Activated naive CD4-positive, alpha-beta T cell treated with anti-CD3 and anti-CD28 coated beads, Interleukin-2, amount 10 ng/mL, durations not matched to agents 7 days and 5 days (primary cell): Measurements from ENCODE around the gene TTLL5.

Source experiments
- CTCF ChIA-PET: fragments of 350-600 bp; sonication (Branson Sonifier 250); formaldehyde crosslinking; loops from one replicate; lab custom pipeline; 2021; ENCODE audit warnings: antibody characterized with exemption; lab: Charles Lee
- DNase-seq: peaks from one replicate; pipeline ENCODE4 v3.0.0-alpha.2; 2020
- H3K27ac Mint-ChIP-seq: one replicate; pipeline ENCODE4 v1.8.0; 2021; ENCODE audit warnings: mild to moderate bottlenecking, moderate library complexity, mixed read lengths
- H3K27me3 Mint-ChIP-seq: one replicate; pipeline ENCODE4 v1.8.0; 2021; ENCODE audit warnings: mild to moderate bottlenecking, mixed read lengths
- H3K36me3 Mint-ChIP-seq: one replicate; pipeline ENCODE4 v1.8.0; 2021; ENCODE audit warnings: mixed read lengths
- H3K4me1 Mint-ChIP-seq: one replicate; pipeline ENCODE4 v1.8.0; 2021; ENCODE audit warnings: mixed read lengths
- H3K4me3 Mint-ChIP-seq: one replicate; pipeline ENCODE4 v1.8.0; 2021; ENCODE audit warnings: mild to moderate bottlenecking, moderate library complexity, mixed read lengths
- H3K9me3 Mint-ChIP-seq: one replicate; pipeline ENCODE4 v1.8.0; 2021; ENCODE audit warnings: mixed read lengths

Gene TTLL5

DNA sequence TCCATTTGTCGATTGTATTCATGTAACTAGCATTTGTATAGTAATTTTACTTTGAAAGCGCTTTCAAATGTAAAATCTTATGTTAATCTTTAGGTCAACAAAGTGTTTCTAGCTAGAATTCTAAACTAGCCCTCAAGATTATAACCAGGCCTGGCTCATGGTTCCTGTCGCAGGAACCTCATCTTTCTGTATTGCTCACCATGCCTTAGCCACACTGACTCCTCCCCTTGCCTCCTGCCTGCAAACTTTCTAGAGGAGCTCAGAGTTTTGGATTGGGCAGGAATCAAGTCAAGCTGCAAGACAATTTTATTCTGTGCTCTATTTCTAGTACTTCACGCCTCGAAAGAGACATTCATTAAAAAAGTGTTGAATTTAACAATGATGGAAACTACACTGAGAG is 220.9 kb downstream of the TTLL5 start:
- no peak for DNase-seq
- Mint-ChIP-seq H3K27ac (no peak overlapping the region), H3K36me3 (peaks cover 3% of the 10 kb centered on the region), H3K4me3 (no peak overlapping the region), H3K27me3 (no peaks in the 10 kb centered on the region), H3K4me1 (no peaks in the 10 kb centered on the region), H3K9me3 (no peaks in the 10 kb centered on the region)
- CTCF ChIA-PET = interaction anchor here (1.2 kb wide), 1 partner anchor 10 kb away, joined by 3 read pairs; no protein-coding TSS in a partner anchor

DNA sequence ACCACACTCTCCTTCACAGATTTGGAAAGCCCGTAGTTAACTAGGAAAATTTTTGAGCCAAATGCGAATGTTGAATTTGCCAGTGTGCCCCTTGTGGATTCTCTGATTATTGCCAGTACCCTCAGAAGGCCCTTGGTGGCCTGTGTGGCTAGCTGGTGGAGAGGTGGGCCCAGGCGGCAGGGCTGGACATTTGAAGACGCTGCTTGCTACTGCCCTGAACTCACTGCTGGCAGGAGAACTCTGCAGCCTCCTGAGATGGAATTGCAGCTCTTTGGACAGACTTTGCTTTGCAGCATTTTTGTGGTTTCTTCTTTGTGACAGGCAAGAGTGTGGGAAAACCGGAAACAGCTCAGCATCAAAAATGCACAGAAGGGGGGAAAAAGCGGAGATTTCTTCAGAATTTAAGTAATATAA is 223.2 kb downstream of the TTLL5 start:
- no peak for DNase-seq

DNA sequence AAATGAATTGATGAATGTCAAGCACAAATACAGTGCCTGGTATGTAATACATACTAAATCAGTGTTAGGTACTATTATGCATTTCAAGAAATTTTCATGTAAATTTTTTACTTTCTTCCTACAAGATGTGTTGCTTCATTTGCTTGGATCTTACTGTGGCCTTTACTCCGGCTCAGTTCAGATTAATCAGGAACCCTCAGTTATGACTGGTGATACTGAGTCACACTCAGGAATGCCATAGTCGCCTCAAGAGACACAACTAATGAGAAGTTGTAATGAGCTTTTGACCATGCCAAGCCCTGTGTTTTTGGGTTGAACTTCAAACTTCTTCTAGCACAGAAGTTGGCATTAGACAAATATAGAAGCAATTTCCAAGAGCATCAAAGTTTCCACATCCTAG is 224.8 kb downstream of the TTLL5 start:
- Mint-ChIP-seq H3K27me3 (no peaks in the 10 kb centered on the region), H3K27ac (no peak overlapping the region), H3K4me3 (no peak overlapping the region), H3K4me1 (no peaks in the 10 kb centered on the region), H3K36me3 (peaks cover 5% of the 10 kb centered on the region), H3K9me3 (no peaks in the 10 kb centered on the region)
- no peak for DNase-seq
- CTCF ChIA-PET = no interaction called here

More for the DNA sequence above, 223.2 kb downstream of the TTLL5 start:
- CTCF ChIA-PET = no interaction called here
- Mint-ChIP-seq H3K9me3 (no peaks in the 10 kb centered on the region), H3K27ac (no peak overlapping the region), H3K27me3 (no peaks in the 10 kb centered on the region), H3K4me3 (no peak overlapping the region), H3K36me3 (peaks cover 5% of the 10 kb centered on the region), H3K4me1 (no peaks in the 10 kb centered on the region)

DNA sequence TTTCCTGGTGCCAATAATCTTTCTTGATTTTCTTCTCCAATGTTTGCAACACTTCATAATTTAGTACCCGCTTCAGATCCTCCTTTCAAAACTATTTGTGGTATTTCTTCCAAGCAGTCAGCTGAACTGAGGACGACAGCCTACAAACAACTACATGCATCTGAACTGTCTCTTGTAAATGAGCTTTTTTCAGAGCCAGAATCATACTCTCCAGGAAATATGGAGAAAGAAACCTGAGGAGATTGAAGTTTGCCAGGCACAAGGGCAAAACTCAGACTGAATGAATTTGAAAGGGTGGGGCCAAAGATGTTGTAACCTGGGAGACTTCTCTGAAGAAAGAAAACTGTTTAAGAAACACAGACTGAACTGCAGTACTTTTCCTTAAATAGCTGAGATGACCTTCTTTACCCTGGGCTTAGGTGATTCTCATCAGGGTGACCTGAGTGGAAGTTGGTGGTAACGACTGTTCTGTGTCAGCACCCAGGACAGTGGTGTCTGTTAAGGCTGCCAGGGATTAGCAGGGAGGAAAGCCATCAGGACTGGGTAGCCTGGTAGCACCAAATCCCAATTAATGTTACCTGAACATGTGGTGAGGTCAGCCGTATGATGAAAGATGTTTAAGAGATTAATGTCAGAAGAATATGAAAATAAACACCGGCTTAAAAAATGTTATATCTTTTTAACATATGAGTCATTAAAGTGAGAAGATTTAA is 225.7 kb downstream of the TTLL5 start:
- no peak overlapping the region for H3K27ac Mint-ChIP-seq
- no peaks in the 10 kb centered on the region for H3K9me3 Mint-ChIP-seq
- H3K27me3 Mint-ChIP-seq = no peaks in the 10 kb centered on the region
- peaks cover 5% of the 10 kb centered on the region for H3K36me3 Mint-ChIP-seq
- no peak overlapping the region for H3K4me3 Mint-ChIP-seq
- H3K4me1 Mint-ChIP-seq = no peaks in the 10 kb centered on the region
- DNase-seq = no peak
- CTCF ChIA-PET = interaction anchor here (0.7 to 1.0 kb wide), 2 partner anchors 177 to 230 kb away, joined by 3 read pairs; no protein-coding TSS in a partner anchor

DNA sequence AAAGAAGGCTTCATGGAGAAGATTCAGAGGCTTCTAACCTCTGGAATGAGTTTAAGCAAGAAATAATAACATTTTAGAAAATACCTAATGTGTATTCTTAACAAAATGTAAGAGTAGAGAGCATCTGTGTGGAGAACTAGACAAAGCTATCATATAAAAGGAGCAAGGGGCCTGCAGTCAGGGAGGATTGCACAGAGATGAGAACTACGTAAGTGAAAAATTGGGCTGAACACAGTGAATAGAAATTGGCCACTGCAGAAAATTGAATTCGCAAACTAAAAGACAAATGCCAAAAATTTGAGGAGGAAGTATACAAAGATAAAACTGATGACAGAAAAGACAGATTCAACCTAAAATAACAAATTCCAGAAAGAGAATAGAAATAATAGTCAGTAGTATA is 227.9 kb downstream of the TTLL5 start:
- DNase-seq = no peak
- Mint-ChIP-seq H3K36me3 (peaks cover 4% of the 10 kb centered on the region), H3K27me3 (no peaks in the 10 kb centered on the region), H3K4me1 (no peaks in the 10 kb centered on the region), H3K4me3 (no peak overlapping the region), H3K27ac (no peak overlapping the region), H3K9me3 (no peaks in the 10 kb centered on the region)
- CTCF ChIA-PET = interaction anchor here (0.6 to 1.1 kb wide), 2 partner anchors 8 to 76 kb away, joined by 4 read pairs; no protein-coding TSS in a partner anchor

DNA sequence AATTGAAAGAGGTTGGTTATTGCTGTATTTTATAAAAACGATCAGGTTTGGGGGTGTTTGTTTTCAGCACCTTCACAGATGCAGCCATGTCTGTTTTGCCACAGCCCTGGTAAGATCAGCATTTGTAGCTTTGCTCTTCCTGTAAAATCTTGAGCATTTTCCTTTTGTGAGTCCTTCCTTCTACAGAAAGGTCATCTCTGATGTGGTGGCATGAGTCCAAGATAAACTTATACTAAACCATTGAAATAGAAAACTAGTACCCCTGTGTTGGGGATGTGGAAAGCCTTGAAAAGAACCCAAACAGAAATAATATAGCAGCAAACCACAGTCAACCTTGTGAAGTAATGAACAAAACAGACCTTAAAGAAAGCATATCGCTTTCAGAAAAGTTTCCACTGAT is 235.3 kb downstream of the TTLL5 start:
- no peaks in the 10 kb centered on the region for H3K36me3 Mint-ChIP-seq
- H3K27me3 Mint-ChIP-seq = no peaks in the 10 kb centered on the region
- CTCF ChIA-PET = interaction anchor here (3.4 kb wide), 1 partner anchor 10 kb away, joined by 12 read pairs; no protein-coding TSS in a partner anchor
- DNase-seq = no peak
- no peak overlapping the region for H3K27ac Mint-ChIP-seq
- no peak overlapping the region for H3K4me3 Mint-ChIP-seq
- H3K4me1 Mint-ChIP-seq = no peaks in the 10 kb centered on the region
- no peaks in the 10 kb centered on the region for H3K9me3 Mint-ChIP-seq

DNA sequence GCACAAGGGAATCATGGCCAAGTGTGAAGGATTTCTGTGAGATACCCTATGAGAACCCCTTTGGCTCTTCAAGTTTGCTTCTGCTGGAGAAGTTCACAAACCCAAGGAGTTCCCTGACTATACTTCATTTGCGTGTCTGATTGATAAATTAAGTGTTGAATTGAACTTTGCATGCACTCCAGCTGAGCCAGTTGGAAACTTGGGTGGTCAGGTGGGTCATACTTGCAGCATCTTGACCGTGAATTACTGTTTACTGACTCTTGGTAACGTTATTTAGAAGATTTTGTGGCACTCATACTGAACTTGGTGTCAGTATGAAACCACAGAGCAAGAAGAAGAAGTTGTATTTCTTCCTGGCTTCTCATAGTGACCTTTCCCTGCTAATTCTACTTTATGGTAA is 243.3 kb downstream of the TTLL5 start:
- H3K27me3 Mint-ChIP-seq = no peaks in the 10 kb centered on the region

DNA sequence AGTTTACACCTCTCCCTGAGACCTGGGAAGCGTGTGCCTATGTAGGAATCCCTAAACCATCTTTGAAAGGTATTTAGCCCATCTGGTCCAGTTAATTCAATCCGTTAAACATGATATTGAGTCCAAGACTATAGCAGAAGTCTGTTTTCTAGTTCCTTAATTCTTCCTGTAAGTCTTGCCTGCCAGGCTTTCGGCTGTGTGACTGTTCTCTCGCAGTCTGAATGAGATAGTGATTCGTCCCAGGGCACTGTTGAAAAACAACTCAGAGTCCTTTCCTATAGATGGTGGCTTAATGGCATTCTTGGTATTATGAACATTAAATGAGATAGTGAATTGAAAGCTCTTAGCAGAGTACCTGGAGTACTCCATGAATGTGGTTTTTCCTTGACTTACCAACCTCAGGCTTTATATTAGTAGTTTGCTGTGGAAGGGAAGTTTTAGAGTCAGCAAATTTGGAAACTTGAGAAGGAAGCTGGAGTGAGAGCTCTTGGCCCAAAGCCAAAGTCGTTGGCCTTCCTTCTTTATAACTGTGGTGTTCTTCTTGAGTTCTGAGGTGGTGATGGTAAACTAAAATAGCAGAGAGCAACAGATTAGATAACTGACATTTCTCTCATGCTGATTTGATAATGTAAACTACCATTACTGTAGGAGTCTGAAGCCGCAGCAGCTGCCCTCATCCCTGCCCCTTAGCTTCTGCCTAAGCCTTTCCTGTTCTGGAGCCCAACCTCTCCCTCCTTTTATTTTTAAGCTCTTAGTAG is 244.3 kb downstream of the TTLL5 start:
- Mint-ChIP-seq H3K27ac (no peak overlapping the region), H3K9me3 (no peaks in the 10 kb centered on the region), H3K36me3 (no peaks in the 10 kb centered on the region), H3K4me3 (no peak overlapping the region), H3K4me1 (no peaks in the 10 kb centered on the region), H3K27me3 (no peaks in the 10 kb centered on the region)
- CTCF ChIA-PET = interaction anchor here (0.7 to 5.3 kb wide), 14 partner anchors 9 to 743 kb away, joined by 3 to 88 read pairs (median 4); partner anchors contain the start of genes IFT43 and TGFB3
- DNase-seq = no peak

More for the DNA sequence above, 243.3 kb downstream of the TTLL5 start:
- Mint-ChIP-seq H3K36me3 (no peaks in the 10 kb centered on the region), H3K27ac (no peak overlapping the region), H3K4me1 (no peaks in the 10 kb centered on the region), H3K4me3 (no peak overlapping the region), H3K9me3 (no peaks in the 10 kb centered on the region)
- no peak for DNase-seq
- CTCF ChIA-PET = interaction anchor here (2.0 kb wide), 1 partner anchor 15 kb away, joined by 10 read pairs; no protein-coding TSS in a partner anchor

DNA sequence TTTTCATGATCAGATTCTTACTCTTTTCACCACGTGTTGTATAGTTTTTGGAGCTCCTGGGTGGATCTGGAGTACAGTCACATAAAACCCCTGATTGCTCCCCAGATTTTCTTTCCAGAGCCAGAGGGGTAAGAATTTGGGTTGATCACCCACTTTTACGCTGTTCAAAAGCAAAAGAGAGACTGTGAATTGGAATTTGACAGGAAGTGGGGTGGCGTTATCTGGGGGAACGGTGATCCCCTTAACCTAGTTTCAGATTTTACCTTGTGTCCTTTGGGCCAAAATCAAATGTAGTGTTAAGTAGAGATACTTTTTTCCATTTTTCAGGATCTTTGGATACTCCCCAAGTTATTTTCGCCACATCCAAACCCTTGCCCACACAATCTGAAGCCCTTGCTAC is 245.2 kb downstream of the TTLL5 start:
- no peaks in the 10 kb centered on the region for H3K27me3 Mint-ChIP-seq
- H3K9me3 Mint-ChIP-seq = no peaks in the 10 kb centered on the region
- H3K4me3 Mint-ChIP-seq = no peak overlapping the region
- H3K27ac Mint-ChIP-seq = no peak overlapping the region
- H3K36me3 Mint-ChIP-seq = no peaks in the 10 kb centered on the region
- no peak for DNase-seq
- H3K4me1 Mint-ChIP-seq = no peaks in the 10 kb centered on the region
- CTCF ChIA-PET = interaction anchor here (0.6 to 5.3 kb wide), 26 partner anchors 8 to 768 kb away, joined by 3 to 88 read pairs (median 4); partner anchors contain the start of genes ERG28, IFT43 and TGFB3

DNA sequence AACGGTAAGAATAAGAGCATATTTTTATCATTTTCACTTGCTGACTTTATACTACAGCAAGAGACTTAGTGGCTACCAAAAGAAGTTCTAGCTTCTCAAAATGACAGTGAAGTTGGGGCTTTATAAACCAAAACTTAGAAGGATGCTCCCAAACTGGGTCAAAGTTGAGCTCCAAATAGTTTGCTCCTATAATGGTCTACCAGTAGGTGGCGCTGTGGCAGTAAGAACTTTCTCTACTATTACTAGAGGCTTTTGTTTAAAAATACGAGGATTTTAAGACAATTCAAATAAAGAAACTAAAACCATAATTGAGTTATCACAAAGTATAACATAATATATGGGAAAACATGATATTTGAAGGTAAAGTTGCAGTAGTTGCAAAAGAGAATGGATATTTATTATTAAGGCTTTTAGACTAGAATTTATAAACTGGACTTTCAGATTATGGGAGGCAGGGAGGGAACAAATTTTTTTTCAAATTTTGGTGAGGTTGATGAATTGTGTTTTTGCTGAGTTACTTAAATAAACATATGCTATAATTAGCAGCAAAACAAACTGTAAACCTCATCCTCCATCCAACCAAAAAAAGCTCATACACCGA is 245.7 kb downstream of the TTLL5 start:
- CTCF ChIA-PET = interaction anchor here (0.6 to 5.3 kb wide), 24 partner anchors 8 to 769 kb away, joined by 3 to 88 read pairs (median 4); partner anchors contain the start of genes ERG28, IFT43 and TGFB3
- H3K4me1 Mint-ChIP-seq = no peaks in the 10 kb centered on the region
- no peak overlapping the region for H3K4me3 Mint-ChIP-seq
- H3K27ac Mint-ChIP-seq = no peak overlapping the region
- H3K9me3 Mint-ChIP-seq = no peaks in the 10 kb centered on the region
- no peaks in the 10 kb centered on the region for H3K27me3 Mint-ChIP-seq
- peak; percentile 80 for DNase-seq
- no peaks in the 10 kb centered on the region for H3K36me3 Mint-ChIP-seq

DNA sequence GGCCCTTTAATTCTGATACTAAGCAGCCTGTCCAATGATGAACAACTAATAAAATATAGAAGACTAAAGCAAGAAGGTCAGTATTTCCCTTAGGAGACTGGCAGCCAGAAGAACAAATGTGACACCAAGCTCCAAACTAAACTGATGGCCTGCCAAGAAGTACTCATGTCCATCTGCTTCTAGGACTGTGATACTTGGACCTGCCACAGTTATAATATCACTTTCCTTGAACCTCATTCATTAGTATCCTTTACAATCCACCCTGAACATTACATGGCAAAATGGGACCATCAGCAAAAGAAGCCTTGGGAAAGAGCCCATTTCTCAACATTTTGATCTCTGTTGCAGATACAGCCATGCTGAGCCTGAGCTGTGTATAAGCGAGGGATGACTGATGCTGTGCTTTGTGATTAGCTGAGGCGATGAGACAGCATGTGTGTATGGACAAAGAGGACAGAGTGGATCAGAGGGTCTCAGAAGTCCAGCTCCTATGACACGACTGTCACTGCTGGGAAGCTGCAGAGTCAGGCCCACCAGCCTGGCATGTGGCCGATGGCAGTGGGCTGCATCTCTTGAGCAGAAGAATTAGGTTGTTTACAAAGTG is 246.8 kb downstream of the TTLL5 start:
- Mint-ChIP-seq H3K4me3 (no peak overlapping the region), H3K9me3 (no peaks in the 10 kb centered on the region), H3K27me3 (no peaks in the 10 kb centered on the region), H3K27ac (no peak overlapping the region), H3K36me3 (no peaks in the 10 kb centered on the region), H3K4me1 (no peaks in the 10 kb centered on the region)
- CTCF ChIA-PET = interaction anchor here (1.3 to 5.3 kb wide), 6 partner anchors 9 to 198 kb away, joined by 3 to 88 read pairs (median 5); partner anchors contain the start of gene TGFB3
- DNase-seq = no peak

DNA sequence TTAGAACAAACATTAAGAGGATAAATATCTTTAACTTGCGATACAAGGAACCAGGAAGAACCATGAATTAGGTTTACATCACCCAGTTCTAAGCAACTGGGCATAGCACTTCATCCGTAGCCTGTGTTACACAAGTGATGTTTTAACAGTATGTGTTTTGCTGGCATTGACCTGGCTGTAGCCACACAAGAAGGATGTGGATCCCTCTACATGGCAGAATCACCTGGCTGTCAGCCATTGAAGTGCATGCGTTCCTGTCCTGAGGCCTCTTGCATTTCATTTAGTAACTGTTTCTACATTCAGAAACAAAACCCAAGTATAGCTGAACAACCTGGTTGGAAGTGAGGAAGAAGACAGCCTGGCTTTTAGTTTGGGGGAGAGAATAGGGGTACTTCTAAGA is 248.6 kb downstream of the TTLL5 start:
- Mint-ChIP-seq H3K4me1 (no peaks in the 10 kb centered on the region), H3K27me3 (no peaks in the 10 kb centered on the region), H3K36me3 (no peaks in the 10 kb centered on the region), H3K4me3 (no peak overlapping the region), H3K27ac (no peak overlapping the region), H3K9me3 (no peaks in the 10 kb centered on the region)
- no peak for DNase-seq
- CTCF ChIA-PET = interaction anchor here (5.3 kb wide), 1 partner anchor 69 kb away, joined by 88 read pairs; the partner anchor contains the start of gene TGFB3

DNA sequence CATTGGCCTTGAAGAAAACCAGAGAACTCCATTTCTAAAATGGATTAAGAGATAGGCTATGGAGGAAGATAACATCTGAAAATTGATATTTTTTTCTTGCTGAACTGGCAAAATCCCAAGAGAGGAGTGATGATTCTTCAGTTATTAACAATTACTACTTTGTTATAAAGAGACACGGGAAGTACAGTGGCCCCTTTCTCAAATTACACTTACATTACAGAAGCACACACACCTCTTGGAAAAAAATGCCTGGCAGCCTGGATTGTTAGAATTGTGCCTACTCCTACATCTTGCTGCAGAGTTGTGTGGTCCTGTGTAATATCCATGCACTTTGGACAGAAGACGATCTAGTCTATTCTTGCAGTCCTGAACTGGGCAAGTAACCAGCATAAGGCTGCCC is 249.0 kb downstream of the TTLL5 start:
- Mint-ChIP-seq H3K4me3 (no peak overlapping the region), H3K9me3 (no peaks in the 10 kb centered on the region), H3K36me3 (no peaks in the 10 kb centered on the region), H3K27ac (no peak overlapping the region), H3K27me3 (no peaks in the 10 kb centered on the region), H3K4me1 (no peaks in the 10 kb centered on the region)
- no peak for DNase-seq
- CTCF ChIA-PET = no interaction called here
